GM18511 (cell line): ENCODE data around the gene SRSF3.
"Not testable (repeated sequence)": the region's sequence is repeated elsewhere in the genome, so short reads cannot be mapped to it uniquely, and the experiment has no call there.

ENCODE experiments used
- ATAC-seq: cut with Tn5 transposase; IDR thresholded peaks from one replicate; pipeline ENCODE4 v1.9.1; 2021; ENCODE audit warnings: mild to moderate bottlenecking, moderate library complexity; ENCODE audit not compliant: unreplicated experiment

The SRSF3 gene

DNA sequence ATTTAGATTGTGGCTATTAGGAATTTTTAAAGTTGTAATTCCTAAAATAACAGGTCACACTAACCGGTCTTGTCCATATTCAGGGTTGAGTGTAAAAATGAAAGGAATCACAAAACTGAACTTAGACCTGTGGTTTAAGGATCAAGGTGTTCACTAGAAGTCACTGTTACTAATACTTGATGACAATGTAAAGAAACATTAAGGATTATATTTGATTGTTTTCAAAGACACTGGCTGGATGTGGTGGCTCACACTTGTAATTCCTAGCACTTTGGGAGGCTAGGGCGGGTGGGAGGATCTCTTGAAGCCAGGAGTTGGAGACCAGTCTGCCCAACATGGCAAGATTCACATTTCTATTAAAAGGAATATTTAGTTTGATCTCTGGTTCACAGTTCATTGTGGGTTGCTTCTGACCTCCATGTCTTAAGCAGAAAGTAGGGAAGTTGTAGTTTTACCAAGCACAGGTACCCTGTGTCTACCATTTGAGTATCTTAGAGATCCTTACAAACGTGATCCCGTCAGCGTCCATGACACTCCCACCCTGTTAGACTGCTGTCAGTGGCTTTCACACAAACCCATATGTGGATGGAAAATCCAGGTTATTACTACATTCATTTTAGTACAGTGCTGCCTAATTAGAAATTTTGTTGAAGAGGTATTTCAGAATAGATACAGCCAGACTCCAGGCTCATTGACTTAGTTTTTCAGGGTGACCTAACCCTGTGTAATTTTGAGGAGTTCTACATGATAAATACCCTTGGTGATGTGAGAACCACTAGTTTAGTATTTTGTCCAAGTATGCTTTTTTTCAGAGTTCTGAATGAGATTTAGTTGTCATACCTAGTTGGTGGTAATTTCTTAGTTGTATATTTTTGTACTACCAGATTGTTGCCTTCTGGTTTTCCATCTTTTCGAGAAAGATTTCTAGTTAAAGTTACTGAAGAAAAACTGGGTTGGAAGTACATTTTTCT, 10.2 kb downstream of the SRSF3 start:
- ATAC-seq = no peak

DNA sequence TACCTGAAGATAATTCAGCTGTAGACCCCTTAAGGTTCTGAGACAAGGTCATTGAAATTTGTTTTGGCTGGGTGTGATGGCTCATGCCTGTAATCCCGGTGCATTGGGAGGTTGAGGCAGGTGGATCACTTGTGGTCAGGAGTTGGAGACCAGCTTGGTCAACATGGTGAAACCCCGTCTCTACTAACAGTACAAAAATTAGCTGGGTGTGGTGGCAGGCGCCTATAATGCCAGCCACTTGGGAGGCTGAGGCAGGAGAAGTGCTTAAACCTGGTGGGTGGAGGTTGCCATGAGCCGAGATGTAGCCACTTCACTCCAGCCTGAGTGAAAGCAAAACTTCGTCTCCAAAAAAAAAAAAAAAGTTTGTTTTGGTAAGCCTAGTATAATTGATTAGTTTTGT, 11.0 kb downstream of the SRSF3 start:
- ATAC-seq = no peak

DNA sequence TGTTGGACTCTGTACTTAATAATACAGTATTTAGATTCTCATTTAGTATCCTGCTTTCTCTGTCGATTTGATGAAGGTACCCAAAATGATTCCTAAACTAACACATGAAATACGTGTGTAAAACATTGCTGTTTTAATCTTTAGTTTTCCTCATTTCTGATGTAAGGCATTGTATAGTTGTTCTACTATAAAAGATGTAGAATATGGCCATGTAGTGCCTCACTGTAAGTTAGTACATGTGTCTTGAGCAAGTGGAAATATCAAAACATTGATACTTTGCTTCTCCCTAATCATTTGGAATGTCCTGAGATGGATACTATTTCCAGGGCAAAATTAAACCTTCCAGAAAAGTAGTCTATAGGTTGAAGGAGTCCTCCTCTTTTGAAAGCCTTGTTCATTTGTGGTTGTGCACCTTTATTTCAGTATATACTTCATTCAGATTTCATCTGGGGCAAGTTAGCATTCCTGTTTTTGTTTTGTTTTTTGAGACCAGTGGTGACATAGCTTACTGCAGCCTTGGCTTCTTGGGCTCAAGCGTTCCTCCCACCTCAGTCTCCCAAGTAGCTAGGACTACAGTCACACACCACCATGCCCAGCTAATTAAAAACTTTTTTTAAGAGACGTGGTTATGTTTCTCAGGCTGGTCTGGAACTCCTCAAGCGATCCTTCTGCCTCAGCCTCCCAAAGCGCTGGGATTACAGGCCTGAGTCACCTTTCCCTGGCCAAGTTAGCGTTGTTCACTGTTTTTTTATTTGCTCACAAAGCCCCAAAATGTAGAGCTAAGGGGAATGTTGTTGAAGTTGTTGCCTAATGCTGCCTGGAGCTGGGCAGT, 11.6 kb downstream of the SRSF3 start:
- ATAC-seq = no peak

DNA sequence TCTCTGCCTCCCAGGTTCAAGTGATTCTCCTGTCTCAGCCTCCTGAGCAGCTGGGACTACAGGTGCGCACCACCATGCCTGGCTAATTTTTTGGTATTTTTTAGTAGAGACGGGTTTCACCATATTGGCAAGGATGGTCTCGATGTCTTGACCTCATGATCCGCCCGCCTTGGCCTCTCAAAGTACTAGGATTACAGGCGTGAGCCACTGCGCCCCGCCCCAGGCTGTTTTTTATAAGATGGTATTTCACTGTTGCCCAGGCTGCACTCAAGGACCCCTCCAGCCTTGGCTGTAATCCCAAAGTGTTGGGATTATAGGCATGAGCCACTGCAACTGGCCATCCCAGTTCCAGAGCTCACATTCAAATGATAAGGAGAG, 13.1 kb downstream of the SRSF3 start:
- not testable (repeated sequence) for ATAC-seq

DNA sequence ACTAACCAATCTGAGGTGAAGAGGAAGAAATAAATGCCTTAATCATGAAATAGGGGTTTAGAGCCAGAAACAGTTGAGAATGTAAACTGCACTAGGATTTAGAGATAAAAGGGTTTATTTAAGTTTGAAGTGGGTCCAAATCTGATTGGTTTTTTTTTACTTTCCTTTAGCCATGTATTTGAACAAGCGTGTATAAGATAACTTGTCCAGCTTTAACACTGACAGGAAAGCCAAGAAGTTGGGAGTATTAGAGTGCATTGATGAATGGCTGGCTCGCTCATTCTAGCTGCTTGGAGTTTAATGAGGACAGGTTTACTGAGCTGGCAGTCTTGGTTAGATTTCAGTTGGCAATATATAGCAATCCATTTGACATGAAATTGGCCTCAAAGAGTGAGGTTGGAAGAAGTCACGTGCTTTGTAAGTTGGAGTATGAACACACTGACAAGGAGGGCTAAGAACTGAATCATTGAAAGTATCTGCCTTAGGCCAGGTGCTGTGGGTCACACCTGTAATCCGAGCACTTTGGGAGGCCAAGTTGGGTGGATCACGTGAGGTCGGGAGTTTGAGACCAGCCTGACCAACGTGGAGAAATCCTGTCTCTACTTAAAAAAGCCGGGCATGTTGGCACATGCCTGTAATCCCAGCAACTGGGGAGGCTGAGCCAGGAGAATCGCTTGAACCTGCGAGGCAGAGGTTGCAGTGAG, 13.7 kb downstream of the SRSF3 start:
- ATAC-seq = no peak

DNA sequence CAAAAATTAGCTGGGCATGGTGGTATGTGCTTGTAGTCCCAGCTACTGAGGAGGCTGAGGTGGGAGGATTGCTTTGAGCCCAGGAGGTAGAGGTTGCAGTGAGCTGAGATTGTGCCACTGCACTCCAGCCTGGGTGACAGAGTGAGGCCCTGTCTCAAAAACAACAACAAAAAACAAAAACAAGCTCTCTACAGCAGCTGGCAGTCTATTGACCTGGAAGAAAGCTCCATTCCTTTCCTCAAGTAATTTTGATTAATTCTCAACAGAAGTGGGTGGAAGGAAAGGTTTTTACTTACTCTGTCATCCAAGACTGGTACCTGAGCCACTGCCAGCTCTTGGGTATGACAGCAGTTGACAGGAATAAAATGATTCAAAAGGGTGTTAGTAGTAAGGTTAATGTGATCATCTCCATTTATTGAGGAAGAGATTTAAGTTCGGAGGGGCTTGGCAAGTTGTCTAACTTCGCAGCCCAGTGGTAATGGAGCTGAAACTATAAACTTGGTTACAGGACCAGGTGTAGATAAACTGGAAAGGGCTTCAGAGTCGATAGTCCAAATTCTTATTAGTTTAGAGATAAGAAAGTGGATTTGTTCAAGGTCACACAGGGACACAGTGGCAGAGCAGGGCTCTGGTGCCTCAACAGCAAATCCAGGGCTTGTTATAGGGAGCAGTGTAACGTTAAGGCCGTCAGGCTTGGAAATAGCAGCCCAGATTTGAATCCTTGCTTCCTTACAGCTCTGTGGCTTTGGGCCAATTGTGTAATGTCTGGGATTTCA, 14.8 kb downstream of the SRSF3 start:
- ATAC-seq = no peak

DNA sequence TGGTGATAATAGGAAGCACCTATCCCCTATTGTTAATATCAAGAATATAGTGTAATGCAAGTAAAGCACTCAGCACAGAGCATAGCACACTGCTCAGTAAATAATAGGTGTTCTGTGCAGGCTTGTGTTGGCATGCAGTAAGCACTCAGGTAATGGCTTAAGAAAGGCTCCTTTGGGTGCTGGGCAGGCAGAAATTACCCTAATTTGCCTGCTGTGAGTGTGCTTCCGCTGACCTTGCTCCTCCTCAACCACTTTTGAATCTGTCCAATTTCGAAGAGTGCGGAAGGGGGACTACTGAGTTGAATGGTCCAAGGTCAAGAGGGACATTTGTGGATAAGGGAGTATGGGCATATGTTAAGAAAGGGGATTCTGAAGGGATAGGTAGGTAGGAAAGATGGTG, 15.4 kb downstream of the SRSF3 start:
- ATAC-seq = no peak

DNA sequence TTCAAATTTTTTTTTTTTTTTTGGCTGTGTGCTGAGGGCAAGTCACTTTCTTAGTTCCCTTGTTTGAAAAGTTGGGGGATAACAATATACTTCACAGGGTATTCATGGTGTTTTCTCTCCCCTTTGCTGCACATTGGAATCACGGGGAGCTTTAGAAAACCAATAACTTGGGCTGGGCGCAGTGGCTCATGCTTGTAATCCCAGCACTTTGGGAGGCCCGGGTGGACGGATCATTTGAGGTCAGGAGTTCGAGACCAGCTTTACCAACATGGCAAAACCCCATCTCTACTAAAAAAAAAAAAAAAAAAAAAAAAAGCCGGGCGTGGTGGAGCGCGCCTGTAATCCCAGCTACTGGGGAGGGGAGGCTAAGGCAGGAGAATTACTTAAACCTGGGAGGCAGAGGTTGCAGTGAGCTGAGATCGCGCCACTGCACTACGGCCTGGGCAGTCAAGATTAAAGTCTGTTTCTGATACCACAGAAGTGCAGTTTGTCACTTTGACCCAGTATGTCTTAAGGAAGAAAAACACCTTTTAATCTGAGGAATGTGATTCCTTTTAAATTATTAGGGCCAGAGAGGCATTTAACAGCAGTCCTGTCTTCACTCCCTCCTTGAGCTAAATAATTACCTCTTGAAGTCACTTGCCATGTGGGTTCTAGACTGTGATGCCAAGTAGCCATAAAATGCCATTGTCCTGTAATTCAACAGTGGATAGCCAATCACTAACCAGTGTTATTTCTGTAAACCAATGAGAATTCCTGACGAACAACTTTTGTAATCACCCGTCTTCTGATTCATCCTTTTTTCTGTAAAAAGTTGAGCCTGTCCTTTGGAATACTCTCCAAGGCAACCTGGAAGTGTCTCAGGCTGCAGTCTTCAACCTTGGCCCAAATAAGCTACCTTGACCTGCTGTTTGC, 16.1 kb downstream of the SRSF3 start:
- ATAC-seq = no peak

DNA sequence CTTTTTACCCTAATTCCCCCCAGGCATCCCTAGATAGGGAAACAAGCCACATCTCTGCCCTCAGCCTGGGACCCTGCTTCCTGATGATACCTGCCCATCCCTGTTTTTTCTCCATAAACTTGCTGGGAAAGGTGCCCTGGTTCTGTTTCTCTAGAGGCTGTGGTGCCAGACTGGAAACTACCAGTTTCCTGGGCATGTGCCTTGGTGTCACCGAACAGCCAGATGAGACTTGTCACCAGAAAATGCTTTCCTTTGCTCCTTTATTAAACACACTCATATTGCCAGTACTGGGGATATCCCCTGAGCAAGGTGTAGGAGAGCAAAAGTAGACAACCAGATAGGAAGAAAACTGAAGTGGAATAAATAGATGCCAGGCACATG, 16.8 kb downstream of the SRSF3 start:
- ATAC-seq = no peak

DNA sequence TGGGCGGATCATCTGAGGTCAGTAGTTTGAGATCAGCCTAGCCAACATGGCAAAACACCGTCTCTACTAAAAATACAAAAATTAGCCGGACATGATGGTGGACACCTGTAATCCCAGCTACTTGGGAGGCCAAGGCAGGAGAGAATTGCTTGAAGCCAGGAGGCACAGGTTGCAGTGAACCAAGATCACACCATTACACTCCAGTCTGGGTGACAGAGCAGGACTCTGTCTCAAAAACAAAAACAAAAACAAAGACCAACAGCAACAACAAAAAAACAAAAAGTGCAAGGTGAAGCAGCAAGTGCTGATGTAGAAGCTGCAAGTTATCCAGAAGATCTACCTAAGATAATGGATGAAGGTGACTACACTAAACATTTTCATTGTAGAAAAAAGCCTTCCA, 17.5 kb downstream of the SRSF3 start:
- ATAC-seq = not testable (repeated sequence)

DNA sequence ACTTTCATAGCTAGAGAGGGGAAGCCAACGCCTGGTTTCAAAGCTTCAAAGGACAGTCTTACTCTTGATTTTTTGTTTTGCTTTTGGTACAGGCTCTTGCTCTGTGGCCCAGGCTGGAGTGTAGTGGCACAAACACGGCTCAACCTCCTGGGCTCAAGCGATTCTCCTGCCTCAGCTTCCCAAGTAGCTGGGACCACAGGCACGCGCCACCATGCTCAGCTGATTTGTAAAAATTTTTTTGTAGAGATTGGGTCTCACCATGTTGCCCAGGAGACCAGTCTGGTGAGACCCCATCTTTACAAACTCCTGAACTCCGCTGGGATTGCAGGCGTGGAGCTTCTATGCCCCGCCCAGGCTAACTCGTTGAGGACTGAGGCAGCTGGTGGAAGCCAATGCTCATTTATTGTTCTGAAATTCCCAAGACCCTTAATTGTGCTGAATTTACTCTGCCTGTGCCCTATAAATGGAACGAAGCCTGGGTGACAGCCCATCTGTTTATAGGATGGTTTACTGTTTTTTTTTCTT, 18.0 kb downstream of the SRSF3 start:
- ATAC-seq = no peak

DNA sequence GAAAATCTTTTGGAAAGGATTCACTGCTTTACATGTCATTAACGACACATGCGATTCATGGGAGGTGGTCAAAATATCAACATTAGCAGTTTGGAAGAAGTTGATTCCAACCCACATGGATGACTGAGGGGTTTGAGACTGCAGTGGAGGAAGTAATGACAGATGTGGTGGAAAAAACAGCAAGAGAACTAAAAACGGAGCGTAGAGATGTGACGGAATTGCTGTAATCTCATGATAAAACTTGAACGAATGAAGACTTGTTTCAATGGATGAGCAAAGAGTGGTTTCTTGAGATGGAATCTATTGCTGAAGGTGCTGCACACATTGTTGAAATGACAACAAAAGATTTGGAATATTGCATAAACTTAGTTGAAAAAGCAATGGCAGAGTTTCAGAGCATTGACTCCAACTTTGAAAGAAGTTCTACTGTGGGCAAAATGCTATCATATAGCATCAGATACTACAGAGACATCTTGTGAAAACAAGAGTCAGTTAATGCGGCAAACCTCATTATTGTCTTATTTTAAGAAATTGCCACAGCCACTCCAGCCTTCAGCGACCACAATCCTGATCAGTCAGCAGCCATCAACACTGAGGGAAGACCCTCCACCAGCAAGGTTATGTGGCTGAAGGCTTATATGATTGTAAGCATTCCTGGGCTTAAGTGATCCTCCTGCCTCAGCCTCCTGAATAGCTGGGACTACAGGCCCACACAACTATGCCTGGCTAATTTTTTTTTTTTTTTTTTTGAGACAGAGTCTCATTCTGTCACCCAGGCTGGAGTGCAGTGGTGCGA, 19.2 kb downstream of the SRSF3 start:
- no peak for ATAC-seq

DNA sequence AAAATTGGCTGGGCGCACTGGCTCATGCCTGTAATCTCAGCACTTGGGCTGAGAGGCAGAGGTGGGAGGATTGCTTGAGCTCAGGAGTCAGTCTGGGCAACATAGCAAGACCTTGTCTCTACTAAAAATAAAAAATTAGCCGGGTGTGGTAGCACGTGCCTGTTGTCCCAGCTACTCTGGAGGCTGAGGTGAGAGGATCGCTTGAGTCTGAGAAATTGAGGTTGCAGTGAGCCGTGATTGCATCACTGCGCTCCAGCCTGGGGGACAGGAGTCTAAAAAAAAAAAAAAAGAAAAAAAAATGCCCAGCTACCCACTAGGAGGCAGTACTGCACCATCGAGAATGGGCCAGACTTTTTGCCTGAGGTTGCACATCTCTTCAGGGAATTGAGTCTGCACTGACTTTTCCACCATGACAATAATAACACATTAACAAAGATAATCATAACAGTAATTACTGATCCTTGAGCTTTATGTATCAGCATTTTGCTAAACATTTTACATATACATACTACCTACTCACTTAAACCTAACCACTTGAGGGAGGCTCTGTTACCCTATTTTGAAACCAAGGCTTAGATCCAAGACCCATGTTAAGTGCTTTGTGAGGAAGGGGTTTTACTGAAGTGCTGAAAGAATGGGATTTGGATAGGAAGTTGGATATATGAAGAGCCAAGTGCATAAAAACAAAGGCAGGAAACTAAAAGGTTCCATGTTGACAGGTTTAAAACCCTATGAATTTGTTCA, 21.0 kb downstream of the SRSF3 start:
- ATAC-seq = no peak

DNA sequence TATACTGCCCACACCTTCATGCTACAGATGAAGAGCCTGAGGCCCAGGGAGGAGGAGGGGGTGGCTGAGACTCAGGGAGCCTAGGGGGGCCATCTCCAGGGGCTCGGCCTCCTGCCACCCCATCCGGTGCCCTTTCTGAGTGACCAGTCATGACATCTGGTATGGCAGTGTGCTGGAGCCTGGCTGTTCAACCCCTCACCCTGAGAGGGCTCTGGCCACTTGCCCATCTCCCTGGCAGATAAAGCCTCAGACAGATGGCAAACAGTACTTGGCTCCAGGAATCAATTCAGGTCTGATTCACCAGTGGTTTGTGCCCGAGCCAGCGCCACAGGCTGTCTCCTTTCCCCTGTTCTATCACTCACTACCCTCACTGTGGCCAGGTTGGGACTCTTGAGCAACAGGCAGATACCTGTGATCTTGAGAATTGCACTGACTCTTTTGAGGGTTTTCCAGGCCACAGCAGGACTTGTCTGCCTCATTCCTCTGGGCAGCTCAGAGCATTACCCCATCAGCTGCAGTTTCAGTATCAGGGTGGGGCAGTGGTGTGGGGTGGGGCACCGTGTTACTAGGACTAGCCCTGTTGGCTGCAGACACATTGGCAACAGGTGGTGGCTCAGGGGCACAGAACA, 22.8 kb downstream of the SRSF3 start:
- ATAC-seq = no peak

DNA sequence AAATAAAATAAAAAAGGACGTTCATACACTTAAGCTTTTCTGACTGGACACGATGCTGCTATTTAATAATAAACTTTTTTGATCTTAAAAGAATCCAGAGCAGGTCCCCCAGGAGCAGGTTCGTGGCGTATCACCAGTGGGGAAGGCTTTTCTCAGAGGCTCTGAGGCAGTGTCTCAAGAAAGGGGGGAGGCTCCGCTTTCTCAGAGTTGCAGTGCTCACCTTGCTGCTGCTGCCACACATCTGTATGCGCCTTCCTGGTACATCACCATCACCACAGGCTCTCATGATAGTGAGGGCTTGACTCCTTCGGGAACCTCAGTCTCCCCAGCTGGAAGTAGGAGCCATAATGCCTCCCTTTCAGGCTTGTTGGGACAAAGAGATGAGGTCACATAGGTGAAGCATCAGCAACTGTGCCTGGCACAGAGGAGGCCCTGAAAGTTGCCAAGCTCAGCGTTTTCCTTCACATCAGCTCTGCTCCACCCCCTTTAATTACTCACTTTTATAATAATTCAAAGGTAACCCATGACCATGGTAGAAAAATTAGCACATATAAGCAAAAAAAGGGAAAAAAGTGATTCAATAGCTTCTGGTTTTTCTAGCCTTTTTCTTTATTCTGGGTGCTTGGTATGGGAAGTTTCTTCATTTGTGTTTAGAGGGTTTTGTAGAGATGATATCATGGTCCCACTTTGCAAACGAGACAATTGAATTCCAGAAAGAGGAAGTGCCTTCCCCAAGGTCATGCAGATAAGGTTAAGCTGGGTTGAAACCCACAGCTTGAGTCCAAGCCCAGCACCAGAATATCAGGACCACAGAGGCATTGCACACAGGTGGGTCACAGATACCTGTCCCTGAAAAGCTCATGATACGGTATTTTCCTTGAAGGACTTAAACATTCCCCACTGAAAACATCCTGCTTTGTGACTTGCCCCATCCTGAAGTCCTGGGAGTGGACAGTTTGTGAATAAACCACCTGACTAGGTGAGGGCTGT, 24.5 kb downstream of the SRSF3 start:
- ATAC-seq = no peak

DNA sequence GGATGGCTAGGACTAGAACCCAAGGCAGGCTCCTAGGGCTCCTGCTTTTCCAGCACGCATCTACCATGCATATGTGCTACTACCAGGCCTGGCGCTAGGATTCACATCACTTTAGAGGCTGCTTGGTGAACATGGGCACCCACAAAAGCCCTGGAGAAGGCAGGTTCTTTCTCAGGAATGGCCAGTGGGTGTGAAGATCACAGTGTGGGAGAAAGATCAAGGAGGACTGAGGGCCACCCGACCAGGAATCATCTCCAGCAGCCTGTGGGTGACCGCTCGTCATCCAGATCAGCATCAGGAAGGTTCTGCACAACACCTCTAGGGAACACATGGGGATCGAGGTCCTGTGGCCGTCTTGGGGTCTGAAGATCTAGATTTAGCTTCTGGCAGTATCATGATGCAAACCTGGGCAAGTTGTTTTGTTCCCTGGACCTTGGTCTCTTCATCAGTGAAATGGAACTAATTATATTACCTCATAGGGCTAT, 27.3 kb downstream of the SRSF3 start:
- no peak for ATAC-seq
